H9 (cell line): ENCODE measurements around the gene MME. TPM values are rescaled to one million over a fixed set of nuclear protein-coding genes. Genes with fewer than 3 reads are reported as not detected.

Experiments
- DNase-seq: peaks from one replicate; pipeline ENCODE4 v3.0.0-alpha.2; 2017
- H2AFZ ChIP-seq: one replicate; pipeline ENCODE4 v1.6.1; 2013; ENCODE audit warnings: mild to moderate bottlenecking, low read length, control low read depth, moderate library complexity
- H2AK5ac ChIP-seq: 2 replicates; pipeline ENCODE4 v1.6.1; 2013; ENCODE audit warnings: low read length, control low read depth, mixed read lengths; ENCODE audit not compliant: insufficient read length
- H2BK120ac ChIP-seq: one replicate; pipeline ENCODE4 v1.6.1; 2013; ENCODE audit warnings: low read depth, mild to moderate bottlenecking, low read length, control low read depth, inconsistent platforms; ENCODE audit not compliant: poor library complexity, severe bottlenecking
- H2BK12ac ChIP-seq: 2 replicates; pipeline ENCODE4 v1.6.1; 2013; ENCODE audit warnings: low read length, control low read depth, mixed read lengths, low read depth; ENCODE audit not compliant: insufficient read length
- H2BK15ac ChIP-seq: 2 replicates; pipeline ENCODE4 v1.6.1; 2013; ENCODE audit warnings: low read depth, low read length, control low read depth
- H2BK20ac ChIP-seq: one replicate; pipeline ENCODE4 v1.6.1; 2013; ENCODE audit warnings: low read depth, mild to moderate bottlenecking, low read length, control low read depth, inconsistent platforms; ENCODE audit not compliant: poor library complexity, severe bottlenecking
- H2BK5ac ChIP-seq: 2 replicates; pipeline ENCODE4 v1.6.1; 2013; ENCODE audit warnings: low read length, control low read depth, mixed read lengths; ENCODE audit not compliant: insufficient read length
- H3K14ac ChIP-seq: 2 replicates; pipeline ENCODE4 v1.6.1; 2013; ENCODE audit warnings: low read length, control low read depth; ENCODE audit not compliant: insufficient read depth
- H3K18ac ChIP-seq: 2 replicates; pipeline ENCODE4 v1.6.1; 2013; ENCODE audit warnings: low read depth, mild to moderate bottlenecking, mixed read lengths, low read length, control low read depth; ENCODE audit not compliant: insufficient read length
- H3K23ac ChIP-seq: 2 replicates; pipeline ENCODE4 v1.6.1; 2013; ENCODE audit warnings: low read length, control low read depth, mixed read lengths, low read depth; ENCODE audit not compliant: insufficient read length
- H3K23me2 ChIP-seq: 2 replicates; pipeline ENCODE4 v1.6.1; 2013; ENCODE audit warnings: low read depth, mild to moderate bottlenecking, mixed read lengths, low read length, control low read depth; ENCODE audit not compliant: insufficient read length, poor library complexity, severe bottlenecking
- H3K27ac ChIP-seq: 2 replicates; pipeline ENCODE4 v1.5.1; 2013; ENCODE audit warnings: low read length, control low read depth, mixed read lengths, low read depth; ENCODE audit not compliant: insufficient read length
- H3K27me3 ChIP-seq: 2 replicates; pipeline ENCODE4 v1.6.1; 2013; ENCODE audit warnings: low read length, control low read depth, inconsistent platforms; ENCODE audit not compliant: insufficient read depth
- H3K4ac ChIP-seq: 2 replicates; pipeline ENCODE4 v1.6.1; 2013; ENCODE audit warnings: low read depth, mild to moderate bottlenecking, control low read depth, inconsistent platforms, low read length, moderate library complexity
- H3K4me1 ChIP-seq: 2 replicates; pipeline ENCODE4 v1.6.1; 2013; ENCODE audit warnings: low read length, control low read depth, inconsistent platforms; ENCODE audit not compliant: insufficient read depth
- H3K4me2 ChIP-seq: 2 replicates; pipeline ENCODE4 v1.6.1; 2013; ENCODE audit warnings: low read length, control low read depth, mixed read lengths; ENCODE audit not compliant: insufficient read length, insufficient read depth
- H3K56ac ChIP-seq: 2 replicates; pipeline ENCODE4 v1.6.1; 2013; ENCODE audit warnings: low read depth, mild to moderate bottlenecking, mixed read lengths, low read length, control low read depth; ENCODE audit not compliant: insufficient read length
- H3K79me1 ChIP-seq: 2 replicates; pipeline ENCODE4 v1.6.1; 2013; ENCODE audit warnings: low read depth, mild to moderate bottlenecking, moderate library complexity, low read length, control low read depth, inconsistent platforms; ENCODE audit not compliant: insufficient read depth, poor library complexity, severe bottlenecking
- H3K79me2 ChIP-seq: 2 replicates; pipeline ENCODE4 v1.6.1; 2013; ENCODE audit warnings: low read length, control low read depth, inconsistent platforms; ENCODE audit not compliant: insufficient read depth
- H3K9ac ChIP-seq: 2 replicates; pipeline ENCODE4 v1.6.1; 2013; ENCODE audit warnings: low read length, control low read depth, mixed read lengths; ENCODE audit not compliant: insufficient read length; ENCODE audit errors: extremely low read depth
- H3K9me3 ChIP-seq: one replicate; pipeline ENCODE4 v1.6.1; 2013; ENCODE audit warnings: low read depth, low read length, inconsistent platforms; ENCODE audit not compliant: control insufficient read depth
- H3T11ph ChIP-seq: one replicate; pipeline ENCODE4 v1.6.1; 2013; ENCODE audit warnings: mild to moderate bottlenecking, low read length, control low read depth, inconsistent platforms
- H4K20me1 ChIP-seq: one replicate; pipeline ENCODE4 v1.6.1; 2013; ENCODE audit not compliant: control insufficient read depth, insufficient read length, insufficient read depth
- H4K5ac ChIP-seq: 2 replicates; pipeline ENCODE4 v1.6.1; 2013; ENCODE audit warnings: low read depth, mild to moderate bottlenecking, mixed read lengths, low read length, control low read depth; ENCODE audit not compliant: insufficient read length
- H4K8ac ChIP-seq: replicated peaks from 2 replicates; pipeline ENCODE4 v1.6.1; 2013; ENCODE audit warnings: low read length, control low read depth, mixed read lengths, low read depth; ENCODE audit not compliant: insufficient read length
- H4K91ac ChIP-seq: 2 replicates; pipeline ENCODE4 v1.6.1; 2013; ENCODE audit warnings: low read depth, mild to moderate bottlenecking, moderate library complexity, mixed read lengths, low read length, control low read depth; ENCODE audit not compliant: insufficient read length
- H3K27ac Mint-ChIP-seq, 3 experiments: 2 replicates in 2 of 3; 3 replicates in 1 of 3; pipeline ENCODE4 v1.8.0; 2020 to 2021; ENCODE audit warnings: mixed read lengths in 3 of 3, mild to moderate bottlenecking in 1 of 3, moderate library complexity in 1 of 3
- H3K27me3 Mint-ChIP-seq: 2 replicates; pipeline ENCODE4 v1.8.0; 2021; ENCODE audit warnings: low read depth, mild to moderate bottlenecking, moderate library complexity, mixed read lengths
- H3K36me3 Mint-ChIP-seq, 3 experiments: 2 replicates in 2 of 3; 3 replicates in 1 of 3; pipeline ENCODE4 v1.8.0; 2020 to 2021; ENCODE audit warnings: low read depth in 3 of 3, mixed read lengths in 3 of 3; ENCODE audit not compliant: insufficient read depth in 1 of 3
- H3K4me1 Mint-ChIP-seq, 2 experiments: 2 replicates each; pipeline ENCODE4 v1.8.0; 2020; ENCODE audit warnings: mixed read lengths in 2 of 2
- H3K4me3 Mint-ChIP-seq, 2 experiments: 2 replicates in 1 of 2; 3 replicates in 1 of 2; pipeline ENCODE4 v1.8.0; 2020 to 2021; ENCODE audit warnings: mild to moderate bottlenecking in 2 of 2, mixed read lengths in 2 of 2, moderate library complexity in 1 of 2
- H3K9me3 Mint-ChIP-seq, 2 experiments: 2 replicates in 1 of 2; 3 replicates in 1 of 2; pipeline ENCODE4 v1.8.0; 2020; ENCODE audit warnings: mild to moderate bottlenecking in 2 of 2, mixed read lengths in 2 of 2, moderate library complexity in 1 of 2
- WGBS: extraction: QIAGEN DNeasy Blood & Tissue Kit; methylation state at CpG from one replicate; pipeline ENCODE4 v1.1.7; 2013; ENCODE audit warnings: missing lambda C conversion rate, low lambda C conversion rate, mixed read lengths; ENCODE audit not compliant: insufficient read length; ENCODE audit errors: extremely low coverage; 5-methylcytosine and 5-hydroxymethylcytosine counted together
- total RNA-seq: library from RNA; stranded (reverse); gene quantifications from 2 replicates; pipeline ENCODE4 v1.2.1, GENCODE V29; 2021
- TF ChIP-seq, protein P1 (sequence below): fragments of 200-600 bp; sonication (generic); conservative IDR thresholded peaks from 3 replicates; pipeline ENCODE4 v1.8.0; 2021; ENCODE audit warnings: antibody characterized with exemption, mild to moderate bottlenecking

Gene MME
- total RNA-seq, 1 experiment from 2014 or later = 16.4 TPM

DNA sequence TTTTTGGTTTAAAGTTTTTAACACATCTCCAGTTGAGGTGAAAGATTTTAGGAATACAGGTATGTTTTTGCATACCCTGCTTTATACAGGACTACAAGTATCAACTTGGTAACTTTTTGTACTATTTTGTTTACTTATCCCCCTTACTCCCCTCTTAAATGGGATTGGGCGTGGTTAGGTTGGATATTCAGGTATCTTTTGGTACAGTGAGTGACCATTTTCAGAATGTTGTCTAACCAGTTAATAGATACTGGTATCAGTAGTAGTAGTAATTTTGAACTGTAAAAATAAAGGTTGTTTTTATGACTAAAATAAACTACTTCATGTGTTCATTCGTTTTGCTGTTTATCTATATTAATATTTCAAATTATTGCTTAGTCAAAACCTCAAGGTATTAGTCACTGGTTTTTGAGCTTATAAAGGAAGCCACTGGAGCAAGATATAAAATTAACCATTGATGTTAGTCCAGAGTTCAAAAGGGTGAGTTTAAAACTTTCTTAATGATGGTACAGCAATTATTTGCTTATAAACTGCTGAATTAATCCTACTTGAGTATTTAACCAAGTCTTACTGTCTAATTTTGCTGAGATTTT is 3.3 kb downstream of the MME start:
- no peak overlapping the region for H3K4ac ChIP-seq
- TF ChIP-seq, protein P1, sequence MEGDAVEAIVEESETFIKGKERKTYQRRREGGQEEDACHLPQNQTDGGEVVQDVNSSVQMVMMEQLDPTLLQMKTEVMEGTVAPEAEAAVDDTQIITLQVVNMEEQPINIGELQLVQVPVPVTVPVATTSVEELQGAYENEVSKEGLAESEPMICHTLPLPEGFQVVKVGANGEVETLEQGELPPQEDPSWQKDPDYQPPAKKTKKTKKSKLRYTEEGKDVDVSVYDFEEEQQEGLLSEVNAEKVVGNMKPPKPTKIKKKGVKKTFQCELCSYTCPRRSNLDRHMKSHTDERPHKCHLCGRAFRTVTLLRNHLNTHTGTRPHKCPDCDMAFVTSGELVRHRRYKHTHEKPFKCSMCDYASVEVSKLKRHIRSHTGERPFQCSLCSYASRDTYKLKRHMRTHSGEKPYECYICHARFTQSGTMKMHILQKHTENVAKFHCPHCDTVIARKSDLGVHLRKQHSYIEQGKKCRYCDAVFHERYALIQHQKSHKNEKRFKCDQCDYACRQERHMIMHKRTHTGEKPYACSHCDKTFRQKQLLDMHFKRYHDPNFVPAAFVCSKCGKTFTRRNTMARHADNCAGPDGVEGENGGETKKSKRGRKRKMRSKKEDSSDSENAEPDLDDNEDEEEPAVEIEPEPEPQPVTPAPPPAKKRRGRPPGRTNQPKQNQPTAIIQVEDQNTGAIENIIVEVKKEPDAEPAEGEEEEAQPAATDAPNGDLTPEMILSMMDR = no peak
- H3K14ac ChIP-seq = no peak overlapping the region
- H2BK5ac ChIP-seq = no peak overlapping the region
- H2BK120ac ChIP-seq = no peak overlapping the region
- H2BK15ac ChIP-seq = no peak overlapping the region
- Mint-ChIP-seq H3K4me3 (no peak overlapping the region), H3K4me1 (peaks cover 26 to 27% of the 10 kb centered on the region in 2 experiments), H3K36me3 (peaks cover 0 to 4% (median 0%) of the 10 kb centered on the region in 3 experiments; a peak in 1 of 7 replicates), H3K27ac (no peak overlapping the region), H3K9me3 (no peaks in the 10 kb centered on the region), H3K27me3 (peaks cover 8% of the 10 kb centered on the region)
- no peak for DNase-seq
- H2BK12ac ChIP-seq = no peak overlapping the region
- H3K23ac ChIP-seq = no peak overlapping the region
- no peaks in the 10 kb centered on the region for H3K27me3 ChIP-seq
- H3K79me2 ChIP-seq = no peaks in the 10 kb centered on the region
- H3T11ph ChIP-seq = no peak overlapping the region
- no peak overlapping the region for H4K5ac ChIP-seq
- H2AFZ ChIP-seq = no peak overlapping the region
- H3K4me2 ChIP-seq = no peak overlapping the region
- no peak overlapping the region for H3K9ac ChIP-seq
- H3K23me2 ChIP-seq = peaks cover 18% of the 10 kb centered on the region
- no CpG with 5 or more reads among the region's 2 CpGs for WGBS
- H3K9me3 ChIP-seq = no peaks in the 10 kb centered on the region
- H4K8ac ChIP-seq = no peak overlapping the region
- no peaks in the 10 kb centered on the region for H3K4me1 ChIP-seq
- H4K91ac ChIP-seq = no peak overlapping the region
- H2AK5ac ChIP-seq = no peak overlapping the region
- H3K79me1 ChIP-seq = no peaks in the 10 kb centered on the region
- no peak overlapping the region for H3K18ac ChIP-seq
- no peaks in the 10 kb centered on the region for H4K20me1 ChIP-seq
- H2BK20ac ChIP-seq = no peak overlapping the region
- no peak overlapping the region for H3K56ac ChIP-seq
- no peak overlapping the region for H3K27ac ChIP-seq
